Lower leg skin (tissue), 4 donors: ENCODE data around the gene L3MBTL3. TPM values are rescaled to one million over a fixed set of nuclear protein-coding genes. Genes with fewer than 3 reads are reported as not detected.

Experiments
- DNase-seq, 2 donors: peaks; one replicate each; pipeline ENCODE4 v3.0.0-alpha.2; 2019; ENCODE audit warnings: low spot score in 2 of 2
- H3K4me3 ChIP-seq: fragments of 200-600 bp; sonication (generic); 2 replicates; pipeline ENCODE4 v1.5.1; 2017; ENCODE audit warnings: mild to moderate bottlenecking, low read depth; ENCODE audit not compliant: poor library complexity, severe bottlenecking
- CTCF ChIP-seq, 3 donors: fragments of 450-650 bp; IDR thresholded peaks; one replicate each; pipeline ENCODE4 v1.5.1; 2016; ENCODE audit warnings: antibody characterized with exemption in 3 of 3, mild to moderate bottlenecking in 3 of 3, moderate library complexity in 2 of 3
- POLR2A ChIP-seq, 2 donors: fragments of 450-650 bp; IDR thresholded peaks; one replicate each; pipeline ENCODE4 v1.6.1; 2016 to 2017; ENCODE audit warnings: antibody characterized with exemption in 2 of 2, mild to moderate bottlenecking in 1 of 2, moderate library complexity in 1 of 2
- WGBS, 2 donors: methylation state at CpG; one replicate each; pipeline ENCODE4 v1.1.5; 2018; 5-methylcytosine and 5-hydroxymethylcytosine counted together
- intact Hi-C: fragments of 100-400 bp; cut with DNase I; formaldehyde crosslinking; loops from one replicate; pipeline ENCODE4 v1.15.0; 2023; ENCODE audit warnings: low total_unique reads
- total RNA-seq, 4 donors: library from RNA; depleted of rRNA; stranded (reverse); fragments of >200 nt; gene quantifications; one replicate each; pipeline ENCODE4 v1.1.0, GENCODE V29; 2016

The L3MBTL3 gene
- total RNA-seq, 4 donors from 2014 or later = 4.0 to 10.0 (median 5.9) TPM

- DNase-seq = no peak
- TF ChIP-seq CTCF (IDR thresholded peaks at IDR 0.05) = no peak
- TF ChIP-seq POLR2A (IDR thresholded peaks at IDR 0.05) = no peak
- WGBS, 2 donors = 85 to 86% methylated on average over 6 of the region's 6 CpGs
- intact Hi-C loops = no loop called here
- H3K4me3 ChIP-seq = no peak overlapping the region
Observed at GRCh38 chr6:130188207-130188899, 170.0 kb downstream of the L3MBTL3 start.

- TF ChIP-seq POLR2A (IDR thresholded peaks at IDR 0.05) (no peak), CTCF (IDR thresholded peaks at IDR 0.05) (no peak)
- H3K4me3 ChIP-seq = no peak overlapping the region
- intact Hi-C loops = no loop called here
- WGBS, 2 donors = 72 to 79% methylated on average over 8 of the region's 8 CpGs
- DNase-seq = no peak
Observed at GRCh38 chr6:130189531-130190397, 171.4 kb downstream of the L3MBTL3 start.

Other genes starting within 250 kb of the L3MBTL3 start
- gene TMEM244, start 157.3 kb upstream of the L3MBTL3 start, total RNA-seq = not detected
- not detected for gene SAMD3, start 204.4 kb downstream of the L3MBTL3 start, total RNA-seq